HFF-Myc (cell line): Measurements from ENCODE around the gene POLE.
A peak's percentile ranks its signal among the peaks of the same experiment; 100 is the strongest.

Experiments
- DNase-seq: peaks from one replicate; pipeline ENCODE4 v3.0.0-alpha.2; 2011; ENCODE audit warnings: low read depth; ENCODE audit errors: extremely low read depth
- H3K4me3 ChIP-seq: replicated peaks from 2 replicates; pipeline ENCODE4 v1.5.1; 2011; ENCODE audit warnings: low read depth, mild to moderate bottlenecking, control low read depth, low read length
- TF ChIP-seq, protein P1 (sequence below): IDR thresholded peaks from 2 replicates; pipeline ENCODE4 v1.5.1; 2012; ENCODE audit warnings: mild to moderate bottlenecking, low read depth, low read length, control low read depth; ENCODE audit errors: missing control alignments

POLE gene

DNA sequence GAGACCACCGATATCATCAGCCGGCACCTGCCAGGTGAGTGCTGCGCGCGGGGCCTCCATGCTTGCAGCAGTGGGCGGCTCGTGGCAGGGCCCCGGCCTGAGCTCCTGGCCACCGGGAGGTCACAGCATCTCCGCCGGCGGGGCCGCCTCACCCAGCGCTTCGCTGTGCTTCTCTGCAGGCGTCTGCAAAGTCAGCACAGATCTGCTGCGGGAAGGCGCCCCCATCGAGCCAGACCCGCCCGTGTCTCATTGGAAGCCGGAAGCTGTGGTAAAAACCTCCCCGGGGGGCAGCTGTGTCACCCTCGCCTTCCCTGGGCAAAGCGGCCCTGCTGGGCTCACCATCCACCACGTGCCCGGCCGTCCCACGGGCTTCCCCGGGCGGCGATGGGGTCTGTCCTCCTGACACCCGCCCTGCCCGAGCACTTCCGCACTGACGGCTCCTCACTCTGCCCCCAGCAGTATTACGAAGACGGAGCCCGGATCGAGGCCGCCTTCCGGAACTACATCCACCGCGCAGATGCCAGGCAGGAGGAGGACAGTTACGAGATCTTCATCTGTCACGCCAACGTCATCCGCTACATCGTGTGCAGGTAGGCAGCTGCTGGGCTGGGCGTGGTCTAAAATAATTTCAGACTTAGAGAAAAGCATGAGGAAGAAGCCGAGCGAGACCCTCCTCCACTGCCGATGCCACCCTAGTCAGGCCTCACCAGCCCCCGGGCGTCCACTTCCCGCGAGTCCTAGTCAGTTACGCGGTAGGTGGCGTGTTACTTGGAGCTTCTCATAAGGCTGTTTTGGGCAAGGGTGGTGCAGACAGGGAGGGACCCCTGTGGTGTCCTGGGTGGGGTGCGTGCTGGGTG lies 30.6 kb upstream of the POLE start:
- no peak for DNase-seq
- TF ChIP-seq, protein P1, sequence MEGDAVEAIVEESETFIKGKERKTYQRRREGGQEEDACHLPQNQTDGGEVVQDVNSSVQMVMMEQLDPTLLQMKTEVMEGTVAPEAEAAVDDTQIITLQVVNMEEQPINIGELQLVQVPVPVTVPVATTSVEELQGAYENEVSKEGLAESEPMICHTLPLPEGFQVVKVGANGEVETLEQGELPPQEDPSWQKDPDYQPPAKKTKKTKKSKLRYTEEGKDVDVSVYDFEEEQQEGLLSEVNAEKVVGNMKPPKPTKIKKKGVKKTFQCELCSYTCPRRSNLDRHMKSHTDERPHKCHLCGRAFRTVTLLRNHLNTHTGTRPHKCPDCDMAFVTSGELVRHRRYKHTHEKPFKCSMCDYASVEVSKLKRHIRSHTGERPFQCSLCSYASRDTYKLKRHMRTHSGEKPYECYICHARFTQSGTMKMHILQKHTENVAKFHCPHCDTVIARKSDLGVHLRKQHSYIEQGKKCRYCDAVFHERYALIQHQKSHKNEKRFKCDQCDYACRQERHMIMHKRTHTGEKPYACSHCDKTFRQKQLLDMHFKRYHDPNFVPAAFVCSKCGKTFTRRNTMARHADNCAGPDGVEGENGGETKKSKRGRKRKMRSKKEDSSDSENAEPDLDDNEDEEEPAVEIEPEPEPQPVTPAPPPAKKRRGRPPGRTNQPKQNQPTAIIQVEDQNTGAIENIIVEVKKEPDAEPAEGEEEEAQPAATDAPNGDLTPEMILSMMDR, result no peak
- no peak overlapping the region for H3K4me3 ChIP-seq

DNA sequence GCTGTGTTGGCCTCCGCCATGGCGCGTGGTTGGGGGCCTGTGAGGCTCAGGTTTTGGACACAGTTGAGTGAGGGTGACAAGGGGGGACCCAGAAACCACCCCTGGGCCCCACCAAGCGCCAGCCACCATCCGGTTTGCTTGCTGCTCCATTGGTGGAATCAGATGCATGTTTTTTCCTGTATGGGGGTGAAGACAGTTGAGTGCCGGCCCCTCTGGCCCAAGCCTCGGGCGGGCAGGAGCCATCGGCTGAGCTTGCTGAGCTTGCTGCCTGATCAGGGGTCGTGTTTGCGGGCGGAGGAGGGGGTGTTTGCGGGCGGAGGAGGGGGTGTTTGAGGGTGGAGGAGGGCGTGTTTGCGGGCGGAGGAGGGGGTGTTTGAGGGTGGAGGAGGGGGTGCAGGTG lies 29.9 kb upstream of the POLE start:
- H3K4me3 ChIP-seq, result no peak overlapping the region
- no peak for DNase-seq
- TF ChIP-seq, protein P1, result no peak

DNA sequence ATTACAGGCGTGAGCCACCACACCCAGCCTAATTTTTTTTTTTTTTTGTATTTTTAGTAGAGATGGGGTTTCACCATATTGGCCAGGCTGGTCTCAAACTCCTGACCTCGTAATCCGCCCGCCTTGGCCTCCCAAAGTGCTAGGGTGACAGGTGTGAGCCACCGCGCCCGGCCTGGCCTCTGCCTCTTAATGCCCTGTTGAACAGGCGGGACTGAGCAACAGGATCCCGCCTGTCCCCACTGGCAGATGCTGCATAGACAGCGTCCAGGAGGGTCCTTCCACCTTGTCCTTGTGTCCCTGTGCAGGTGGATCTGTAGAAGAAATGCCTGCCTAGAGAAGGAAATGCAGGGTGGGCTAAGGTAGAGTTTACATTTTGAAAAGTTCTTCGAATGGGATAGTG lies 29.2 kb upstream of the POLE start:
- H3K4me3 ChIP-seq, result no peak overlapping the region
- TF ChIP-seq, protein P1, result no peak
- no peak for DNase-seq

DNA sequence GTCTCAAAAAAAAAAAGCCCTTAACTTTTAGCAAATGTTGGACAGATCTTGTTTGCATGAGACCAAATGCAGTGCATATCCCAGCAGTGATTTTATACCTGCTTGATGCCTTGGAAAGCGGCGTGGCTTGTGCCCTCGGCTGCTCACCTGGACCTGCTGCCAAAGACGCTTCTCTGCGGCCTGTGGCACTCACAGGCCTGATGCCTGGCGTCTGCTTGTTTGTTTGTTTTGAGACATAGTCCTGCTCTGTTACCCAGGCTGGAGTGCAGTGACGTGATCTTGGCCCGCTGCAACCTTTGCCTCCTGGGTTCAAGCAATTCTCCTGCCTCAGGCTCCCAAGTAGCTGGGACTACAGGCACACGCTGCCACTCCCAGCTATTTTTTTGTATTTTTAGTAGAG lies 28.7 kb upstream of the POLE start:
- DNase-seq, result no peak
- TF ChIP-seq, protein P1, result no peak
- H3K4me3 ChIP-seq, result no peak overlapping the region

DNA sequence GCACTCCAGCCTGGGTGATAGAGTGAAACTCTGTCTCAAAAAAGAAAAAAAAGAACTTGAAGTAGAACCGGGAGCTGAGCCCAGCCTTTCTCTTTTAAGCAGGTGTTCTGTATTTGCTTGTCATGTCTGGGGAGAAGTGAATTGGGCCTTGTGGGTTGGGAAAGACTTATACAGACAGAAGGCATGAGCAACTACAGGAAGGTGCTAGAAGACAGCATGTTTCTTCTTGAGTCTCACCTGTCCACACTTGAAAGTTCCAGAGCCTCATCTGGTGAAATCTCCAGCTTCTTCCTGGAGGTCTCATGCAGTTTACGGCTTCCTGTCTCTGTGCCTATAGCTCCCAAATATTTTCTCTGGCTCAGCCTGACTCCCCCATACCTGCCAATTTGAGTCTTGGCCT lies 26.0 kb upstream of the POLE start:
- TF ChIP-seq, protein P1, result no peak

DNA sequence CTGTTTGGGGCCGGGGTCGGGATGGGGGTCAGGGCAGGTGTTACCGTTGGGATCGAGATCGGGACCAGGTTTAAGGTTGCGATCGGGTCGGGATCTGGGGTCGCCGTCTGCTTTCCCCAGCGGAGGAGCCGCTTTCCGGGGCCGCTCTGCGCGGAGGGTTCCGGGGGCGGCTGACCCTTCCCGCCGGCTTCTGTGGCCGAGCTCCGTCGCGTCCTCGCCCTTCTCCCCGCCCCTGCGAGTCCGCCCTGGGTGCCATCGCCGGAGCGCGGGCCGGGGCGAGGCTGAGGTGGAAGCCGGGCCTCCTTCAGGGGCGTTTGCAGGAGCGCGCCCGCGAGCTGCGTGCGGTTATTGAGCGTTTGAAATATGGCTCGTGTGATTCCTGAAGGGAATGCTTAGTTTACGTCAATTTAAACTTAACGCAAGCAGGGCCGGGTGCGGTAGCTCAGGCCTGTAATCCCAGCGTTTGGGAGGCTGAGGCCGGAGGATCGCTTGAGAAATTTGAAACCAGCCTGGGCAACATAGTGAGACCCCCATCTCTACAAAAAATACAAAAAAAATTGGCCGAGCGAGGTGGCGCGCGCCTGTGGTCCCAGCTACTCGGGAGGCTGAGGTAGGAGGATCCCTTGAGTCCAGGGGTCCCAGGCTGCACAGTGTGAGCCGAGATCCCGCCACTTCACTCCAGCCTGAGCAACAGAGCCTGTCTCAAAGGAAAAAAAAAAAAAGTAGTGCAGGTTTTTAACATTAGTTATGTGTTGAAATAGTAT lies 24.1 kb upstream of the POLE start:
- TF ChIP-seq, protein P1, result no peak
- H3K4me3 ChIP-seq, result peak overlapping the region; percentile 90
- DNase-seq, result no peak

More for the DNA sequence above, 26.0 kb upstream of the POLE start:
- no peak overlapping the region for H3K4me3 ChIP-seq
- DNase-seq, result no peak
